SK-MEL-5 (cell line): ENCODE results near the gene LBX2. TPM values are rescaled to one million over a fixed set of nuclear protein-coding genes. Genes with fewer than 3 reads are reported as not detected.
A peak's percentile ranks its signal among the peaks of the same experiment; 100 is the strongest.

Source experiments
- DNase-seq: peaks from one replicate; pipeline ENCODE4 v3.0.0-alpha.2; 2016; ENCODE audit warnings: low read depth, low spot score
- in situ Hi-C: cut with HindIII; loops from 2 replicates; pipeline ENCODE4 v1.10.0; 2016; ENCODE audit warnings: low sequenced_read_pairs, high pct_unique_total_duplicates, low pct_unique_long_range_greater_than_20kb
- polyA plus RNA-seq, 2 experiments: library from polyadenylated mRNA; depleted of rRNA; stranded (reverse); fragments of >200 nt; gene quantifications; 2 replicates each; pipeline ENCODE4 v1.2.3, GENCODE V29; 2015
- total RNA-seq: library from RNA; depleted of rRNA; stranded (reverse); fragments of >200 nt; shearing (Covaris generic); gene quantifications from 2 replicates; pipeline ENCODE4 v1.2.3, GENCODE V29; 2014; rRNA removed

LBX2 gene
- total RNA-seq = 7.7 and 14.9 TPM in 2 replicates
- polyA plus RNA-seq (2015; cell fraction: cytosol; rRNA removed) = 13.9 and 15.9 TPM in 2 replicates
- polyA plus RNA-seq (2015; cell fraction: nucleus; rRNA removed) = 27.8 and 38.2 TPM in 2 replicates

- DNase-seq = no peak
- in situ Hi-C loops = no loop called here
These were observed at the start of gene LBX2 for GRCh38 chr2:74499267-74499939. TSS of gene LBX2 (minus strand) at chr2:74499603. CDS start at chr2:74499537, 66 bp downstream.

GRCh38 chr2:74548285-74548899 is 49.0 kb upstream of the LBX2 start:
- in situ Hi-C loops = no loop called here
- no peak for DNase-seq

GRCh38 chr2:74546004-74546403 is 46.6 kb upstream of the LBX2 start:
- DNase-seq = no peak
- in situ Hi-C loops = no loop called here

- in situ Hi-C loops = no loop called here
- DNase-seq = no peak
These were observed 45.2 kb upstream of the LBX2 start for GRCh38 chr2:74544634-74545033.

- in situ Hi-C loops = no loop called here
- DNase-seq = no peak
These were observed 43.6 kb upstream of the LBX2 start for GRCh38 chr2:74542978-74543377.

GRCh38 chr2:74540291-74540690 is 40.9 kb upstream of the LBX2 start:
- no peak for DNase-seq
- in situ Hi-C loops = no loop called here

GRCh38 chr2:74538881-74539339 is 39.5 kb upstream of the LBX2 start:
- in situ Hi-C loops = loop anchor here (5.0 kb wide), 1 partner anchor 48 kb away; no protein-coding TSS in a partner anchor
- DNase-seq = no peak

GRCh38 chr2:74537140-74537539 is 37.7 kb upstream of the LBX2 start:
- no peak for DNase-seq
- in situ Hi-C loops = loop anchor here (5.0 kb wide), 1 partner anchor 50 kb away; no protein-coding TSS in a partner anchor

GRCh38 chr2:74536166-74536950 is 37.0 kb upstream of the LBX2 start:
- in situ Hi-C loops = loop anchor here (5.0 kb wide), 1 partner anchor 51 kb away; no protein-coding TSS in a partner anchor

GRCh38 chr2:74535440-74535965 is 36.1 kb upstream of the LBX2 start:
- in situ Hi-C loops = loop anchor here (5.0 kb wide), 1 partner anchor 52 kb away; no protein-coding TSS in a partner anchor
- no peak for DNase-seq

More at GRCh38 chr2:74536166-74536950, 37.0 kb upstream of the LBX2 start:
- DNase-seq = no peak

- DNase-seq = no peak
- in situ Hi-C loops = no loop called here
These were observed 35.0 kb upstream of the LBX2 start for GRCh38 chr2:74534411-74534810.

- in situ Hi-C loops = no loop called here
- DNase-seq = no peak
These were observed 34.1 kb upstream of the LBX2 start for GRCh38 chr2:74533464-74533863.

- DNase-seq = peak; percentile 76
- in situ Hi-C loops = no loop called here
These were observed 32.8 kb upstream of the LBX2 start for GRCh38 chr2:74532222-74532621.

- in situ Hi-C loops = no loop called here
These were observed 32.3 kb upstream of the LBX2 start for GRCh38 chr2:74531666-74532065.

GRCh38 chr2:74530239-74531187 is 31.1 kb upstream of the LBX2 start:
- DNase-seq = peak; percentile 35
- in situ Hi-C loops = no loop called here

More at GRCh38 chr2:74531666-74532065, 32.3 kb upstream of the LBX2 start:
- no peak for DNase-seq

- DNase-seq = peak; percentile 99
- in situ Hi-C loops = no loop called here
These were observed 30.2 kb upstream of the LBX2 start, which contains the start of the genes AUP1 and HTRA2 for GRCh38 chr2:74529357-74530238. TSS of gene AUP1 (minus strand) at chr2:74529706. CDS start at chr2:74529629, 77 bp downstream. TSS of gene HTRA2 (plus strand) at chr2:74529933. CDS start at chr2:74530007, 74 bp downstream.
